NCI-H2171 treated with DMSO at 0.1 percent for 48 hours (cell line): ENCODE results near the gene TRIP4.
"Not testable (repeated sequence)": the region's sequence is repeated elsewhere in the genome, so short reads cannot be mapped to it uniquely, and the experiment has no call there.

ENCODE experiments used
- DNase-seq: peaks from one replicate; lab custom pipeline; 2025; lab: John Stamatoyannopoulos, UW

Gene TRIP4

DNA sequence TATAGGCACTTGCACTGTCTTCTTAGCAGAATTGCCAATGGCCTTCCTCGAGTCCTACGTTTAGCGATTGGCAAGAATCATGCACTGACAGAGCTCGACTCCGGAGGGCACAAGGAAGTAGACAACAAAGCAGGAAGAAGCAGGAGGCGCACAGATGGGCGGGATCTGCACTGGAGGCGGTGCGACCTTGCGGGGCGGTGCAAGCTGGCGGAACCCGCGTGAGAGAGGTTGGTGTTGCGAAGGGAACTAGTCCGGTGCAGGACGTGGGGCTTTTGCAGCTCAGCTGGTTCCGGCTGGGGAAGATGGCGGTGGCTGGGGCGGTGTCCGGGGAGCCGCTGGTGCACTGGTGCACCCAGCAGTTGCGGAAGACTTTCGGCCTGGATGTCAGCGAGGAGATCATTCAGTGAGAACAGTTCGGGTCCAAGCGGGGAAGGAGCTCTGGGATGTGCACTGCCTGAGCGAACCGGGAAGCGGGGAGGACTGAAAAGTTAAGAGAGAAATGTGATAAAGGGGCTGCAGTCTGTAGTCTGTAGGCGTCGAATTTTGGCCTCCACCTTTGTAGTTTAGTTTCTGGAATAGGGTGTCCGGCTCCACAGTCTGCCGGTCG lies at the start of gene TRIP4:
TSS of gene TRIP4 (plus strand) at position 275 of the 607 bp plus-strand sequence. CDS start at position 303, 28 bp downstream.
- peak; percentile 99 for DNase-seq

- no peak for DNase-seq
These were observed 47.3 kb upstream of the TRIP4 start for GRCh38 chr15:64340355-64340754.

DNA sequence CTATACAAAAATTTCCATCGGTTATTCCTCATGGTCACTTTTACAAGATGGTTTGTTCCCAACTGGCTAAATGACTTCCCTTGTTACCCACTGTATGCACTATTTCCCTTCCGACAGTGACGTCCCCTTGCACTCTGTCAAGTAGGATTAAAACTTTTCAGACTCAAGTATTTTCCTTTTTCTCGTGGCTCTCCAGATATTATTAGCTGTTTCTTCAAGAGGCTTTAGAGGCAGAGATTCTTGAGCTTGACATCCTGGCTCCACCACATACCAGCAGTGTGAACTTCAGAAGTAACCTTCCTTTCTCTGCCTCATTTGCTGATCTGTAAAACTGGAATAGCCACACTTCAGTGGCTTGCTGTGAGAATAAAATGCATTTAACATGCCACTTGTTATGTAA lies 45.7 kb upstream of the TRIP4 start:
- no peak for DNase-seq

DNA sequence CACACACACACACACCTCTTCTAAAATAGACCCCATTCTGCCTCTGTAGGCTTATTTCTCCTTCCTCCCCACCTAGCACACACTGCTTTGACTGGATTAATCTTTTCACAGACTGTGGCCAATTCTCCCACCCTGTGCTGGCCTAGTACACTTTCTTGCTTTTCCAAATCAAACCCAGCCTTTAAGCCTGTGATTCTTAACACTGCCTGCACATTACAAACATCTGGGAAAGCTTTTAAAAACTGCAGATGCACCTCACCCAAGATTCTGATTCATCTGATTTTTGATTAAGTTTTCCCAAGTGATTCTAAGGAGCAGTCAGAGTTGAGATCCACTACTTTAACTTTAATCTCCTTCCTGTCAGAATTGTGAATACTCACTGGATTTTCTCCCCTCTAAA lies 44.4 kb upstream of the TRIP4 start:
- no peak for DNase-seq

DNA sequence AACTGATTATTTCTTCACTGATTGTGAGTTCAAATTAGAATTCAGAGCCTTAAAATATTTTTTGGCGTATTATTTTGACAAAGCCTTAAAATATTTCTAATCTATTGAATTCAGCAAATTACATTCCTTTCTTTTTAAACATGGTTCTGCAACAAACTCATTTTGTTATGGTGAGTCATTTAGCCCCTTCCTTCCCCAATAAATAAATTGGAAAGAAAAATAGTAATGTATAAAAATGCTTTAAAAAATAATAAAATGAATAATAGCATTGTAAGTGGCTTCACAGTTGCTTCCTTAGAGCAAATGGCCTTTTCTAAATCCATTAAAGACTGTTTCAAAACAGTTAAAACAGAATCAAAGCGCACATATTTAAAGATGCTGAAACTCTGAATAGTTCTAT lies 43.8 kb upstream of the TRIP4 start:
- no peak for DNase-seq

- peak; percentile 26 for DNase-seq
These were observed 42.9 kb upstream of the TRIP4 start for GRCh38 chr15:64344651-64345294.

- DNase-seq: not testable (repeated sequence)
These were observed 41.4 kb upstream of the TRIP4 start for GRCh38 chr15:64346242-64346641.

- DNase-seq: no peak
These were observed 39.2 kb upstream of the TRIP4 start for GRCh38 chr15:64348455-64348854.

DNA sequence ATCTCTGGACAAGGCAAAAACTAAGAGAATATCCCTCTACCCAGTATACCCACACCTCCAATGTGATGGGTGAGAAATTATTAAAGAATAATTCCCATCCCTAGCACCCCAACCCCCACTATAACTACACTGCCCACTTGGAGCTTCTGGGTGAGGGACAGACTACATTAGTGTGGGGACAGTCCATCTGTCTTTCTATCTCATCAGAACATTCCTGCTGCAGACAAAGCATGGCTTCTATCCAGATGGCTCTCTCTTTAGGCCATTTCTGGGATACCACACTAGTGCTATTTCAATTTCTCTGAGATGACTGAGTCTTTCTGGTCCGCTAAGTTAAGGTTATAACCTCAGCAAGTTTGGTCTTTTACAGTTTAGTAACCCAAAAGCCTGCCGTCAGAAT lies 38.3 kb upstream of the TRIP4 start:
- no peak for DNase-seq

GRCh38 chr15:64351265-64351664 lies 36.4 kb upstream of the TRIP4 start:
- no peak for DNase-seq

DNA sequence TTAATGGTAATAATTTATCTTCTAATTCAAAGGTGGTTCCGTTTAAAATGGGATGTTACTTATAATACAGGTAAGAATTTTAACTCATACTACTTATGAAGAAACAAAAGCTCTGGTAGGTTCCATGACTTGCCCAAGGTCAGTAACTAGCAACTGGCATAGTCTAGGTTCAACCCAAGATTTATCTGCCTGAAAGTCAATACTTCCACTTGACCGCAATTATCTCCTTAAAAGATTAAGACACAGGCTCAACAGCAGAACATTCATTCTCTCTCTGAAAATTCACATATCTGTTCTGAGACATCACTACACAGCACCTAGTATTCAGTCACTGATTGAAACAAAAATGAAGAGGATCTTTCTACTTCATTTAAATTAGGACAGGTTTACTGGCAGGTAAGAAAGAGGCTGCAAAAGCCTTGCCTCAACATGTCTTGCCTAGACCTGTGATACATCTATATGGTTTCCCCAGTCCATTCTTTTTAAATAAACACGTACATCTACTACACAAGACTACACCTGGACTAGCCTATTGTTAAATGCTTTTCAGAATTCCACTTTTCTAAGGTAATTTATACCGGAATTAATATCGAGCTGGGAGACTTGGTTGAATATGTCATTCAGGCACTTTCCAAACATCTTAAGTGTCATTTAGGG lies 32.8 kb upstream of the TRIP4 start:
- peak; percentile 29 for DNase-seq

- peak; percentile 41 for DNase-seq
These were observed 32.2 kb upstream of the TRIP4 start for GRCh38 chr15:64355348-64355943.

DNA sequence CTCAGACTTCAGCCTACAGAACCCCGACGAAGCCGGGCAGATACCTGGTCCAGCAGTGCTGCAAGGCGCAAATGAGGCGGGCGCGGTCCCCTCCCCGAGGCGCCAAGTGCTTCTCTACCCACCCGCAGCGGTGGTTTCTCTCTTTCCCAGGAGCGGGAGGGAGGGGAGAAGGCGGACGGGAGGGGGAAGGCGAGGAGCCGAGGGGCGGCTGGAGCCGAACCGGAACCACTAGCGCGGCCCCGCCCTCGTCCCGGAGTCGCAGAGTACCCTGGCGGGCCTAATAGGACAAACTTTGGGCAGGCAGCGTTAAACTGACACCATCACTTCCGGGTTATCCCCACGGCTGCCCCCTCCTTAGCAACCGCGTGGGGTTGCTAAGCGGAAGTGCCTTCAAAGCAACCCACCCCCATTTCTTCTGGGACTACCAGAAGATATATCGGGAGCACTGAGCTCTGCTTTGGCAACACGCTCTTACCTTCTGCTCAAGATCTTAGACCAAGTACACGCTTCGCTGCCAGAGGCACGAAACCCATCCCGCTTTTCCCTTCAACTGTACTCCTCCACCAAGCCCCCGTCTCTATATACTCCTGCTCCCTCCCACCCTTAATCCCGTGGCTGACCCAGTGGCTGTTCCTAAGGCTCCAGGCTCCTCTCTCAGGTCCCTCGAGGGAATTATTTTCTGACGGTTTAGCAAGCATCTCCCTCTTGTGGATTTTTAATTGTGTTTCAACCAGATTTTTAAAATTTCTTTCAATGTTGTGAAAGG lies 31.5 kb upstream of the TRIP4 start, which contains the start of gene CSNK1G1:
TSS of gene CSNK1G1 (minus strand) at position 230 of the 766 bp plus-strand sequence. CDS start 55,674 bp downstream, outside the sequence.
- DNase-seq: peak; percentile 99

- no peak for DNase-seq
These were observed 31.0 kb upstream of the TRIP4 start for GRCh38 chr15:64356710-64357040.

DNA sequence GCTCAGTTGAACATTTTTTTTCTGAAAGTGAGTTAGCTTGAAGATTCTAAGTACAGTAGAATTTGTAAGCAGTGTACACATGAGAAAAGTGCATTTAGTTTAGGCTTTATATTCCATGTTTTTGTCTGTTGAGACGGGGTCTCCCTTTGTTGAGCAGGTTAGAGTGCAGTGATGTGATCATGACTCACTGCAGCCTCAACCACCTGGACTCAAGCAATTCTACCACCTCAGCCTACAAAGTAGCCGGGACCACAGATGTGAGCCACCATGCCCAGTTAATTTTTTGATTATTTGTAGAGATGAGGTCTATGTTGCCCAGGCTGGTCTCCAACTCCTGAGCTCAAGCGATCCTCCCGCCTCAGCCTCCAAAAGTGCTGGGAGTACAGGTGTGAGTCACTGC lies 26.4 kb upstream of the TRIP4 start:
- no peak for DNase-seq

DNA sequence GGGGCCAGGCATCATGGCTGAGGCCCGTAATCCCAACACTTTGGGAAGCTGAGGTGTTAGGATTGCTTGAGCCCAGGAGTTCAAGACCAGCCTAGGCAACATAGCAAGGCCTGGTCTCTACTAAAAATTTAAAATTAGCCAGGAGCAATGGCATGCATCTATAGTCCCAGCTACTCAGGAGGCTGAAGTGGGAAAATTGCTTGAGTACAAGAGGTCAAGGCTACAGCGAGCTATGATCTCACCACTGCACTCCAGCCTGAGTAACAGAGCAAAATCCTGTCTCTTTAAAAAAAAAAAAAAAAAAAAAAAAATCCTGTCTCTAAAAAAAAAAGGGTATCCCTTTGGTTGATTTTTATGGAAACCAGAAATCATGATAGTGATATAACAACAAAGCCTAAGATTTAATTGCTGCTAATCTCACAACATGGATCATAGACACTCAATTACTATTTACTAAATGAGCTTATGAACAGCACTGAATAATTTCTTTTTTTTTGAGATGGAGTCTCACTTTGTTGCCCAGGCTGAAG lies 18.5 kb upstream of the TRIP4 start:
- DNase-seq: no peak

DNA sequence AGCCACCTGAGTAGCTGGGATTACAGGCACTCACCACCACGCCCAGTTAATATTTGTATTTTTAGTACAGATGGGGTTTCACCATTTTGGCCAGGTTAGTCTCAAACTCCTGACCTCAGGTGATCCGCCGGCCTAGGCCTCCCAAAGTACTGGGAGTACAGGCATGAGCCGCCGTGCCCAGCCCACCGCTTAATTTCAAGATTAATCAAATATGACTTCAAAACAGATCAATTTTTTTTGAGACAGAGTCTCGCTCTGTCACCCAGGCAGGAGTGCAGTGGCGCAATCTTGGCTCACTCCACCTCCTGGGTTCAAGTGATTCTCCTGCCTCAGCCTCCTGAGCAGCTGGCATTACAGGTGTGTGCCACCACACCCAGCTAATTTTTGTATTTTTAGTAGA lies 16.3 kb upstream of the TRIP4 start:
- not testable (repeated sequence) for DNase-seq

DNA sequence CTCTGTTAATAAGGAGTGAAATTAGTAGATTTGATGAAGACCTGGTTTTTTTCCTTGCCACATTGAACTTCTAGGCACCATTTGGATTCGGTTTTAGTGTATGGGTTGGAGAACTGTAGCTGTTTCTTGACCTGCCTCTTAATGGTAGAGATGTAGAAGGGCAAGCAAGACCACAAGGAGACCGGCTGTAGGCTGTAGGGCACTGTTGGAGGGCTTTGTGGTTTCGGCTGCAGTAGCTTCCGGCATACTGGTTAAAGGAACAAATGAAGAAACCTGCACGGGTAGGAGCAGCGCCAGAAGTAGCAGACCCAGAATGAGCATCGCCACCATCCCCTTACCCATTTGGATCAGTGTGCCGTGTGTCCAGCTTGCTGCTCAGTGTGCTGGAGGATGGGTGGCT lies 14.3 kb upstream of the TRIP4 start:
- no peak for DNase-seq

- DNase-seq: peak; percentile 70
These were observed 8.2 kb upstream of the TRIP4 start for GRCh38 chr15:64379216-64379960.

GRCh38 chr15:64380130-64380870 lies 7.3 kb upstream of the TRIP4 start:
- DNase-seq: not testable (repeated sequence)
